GM19240 (cell line): ENCODE measurements around the gene COL19A1.
"Not testable (repeated sequence)": the region's sequence is repeated elsewhere in the genome, so short reads cannot be mapped to it uniquely, and the experiment has no call there.

ENCODE experiments used
- DNase-seq: peaks from one replicate; pipeline ENCODE4 v3.0.0; 2011; ENCODE audit warnings: low spot score; ENCODE audit not compliant: insufficient read length

The COL19A1 gene

DNA sequence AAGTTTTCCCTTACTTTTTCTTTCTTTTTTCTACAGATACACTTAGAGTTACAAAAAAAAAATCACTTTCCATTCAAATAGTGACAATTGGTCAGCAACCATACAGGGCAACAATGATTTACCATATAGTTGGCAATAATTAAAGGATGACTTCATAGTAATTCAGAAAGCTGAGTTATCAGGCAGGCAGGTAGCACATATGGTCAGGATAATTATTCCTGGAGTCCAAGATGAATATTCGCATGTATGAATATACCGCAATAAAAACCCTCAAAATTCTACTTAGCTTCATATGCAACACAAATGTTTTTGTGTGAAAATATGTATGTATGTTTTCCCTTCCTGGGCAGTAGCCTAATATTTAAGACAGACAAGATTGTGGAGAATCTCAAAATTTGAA is 34.5 kb downstream of the COL19A1 start:
- DNase-seq, result no peak

DNA sequence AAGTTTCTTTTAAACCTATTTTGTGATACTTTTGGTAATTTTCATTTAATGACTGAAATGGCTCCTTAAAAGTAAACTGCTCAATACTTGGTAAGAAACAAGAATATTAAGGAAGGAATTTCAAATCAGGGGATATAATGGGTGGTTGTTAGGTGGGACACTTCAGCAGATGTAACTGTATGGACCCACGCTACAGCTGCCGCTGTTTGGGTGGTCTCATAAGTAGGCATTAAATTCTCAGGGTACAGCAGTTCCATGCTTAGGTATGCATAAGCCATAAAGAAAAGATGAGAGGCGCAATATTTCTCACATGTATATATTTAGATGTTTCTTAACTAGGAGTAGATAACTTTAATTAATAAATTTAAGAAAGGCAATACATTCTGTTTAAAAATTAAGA is 35.0 kb downstream of the COL19A1 start:
- no peak for DNase-seq

DNA sequence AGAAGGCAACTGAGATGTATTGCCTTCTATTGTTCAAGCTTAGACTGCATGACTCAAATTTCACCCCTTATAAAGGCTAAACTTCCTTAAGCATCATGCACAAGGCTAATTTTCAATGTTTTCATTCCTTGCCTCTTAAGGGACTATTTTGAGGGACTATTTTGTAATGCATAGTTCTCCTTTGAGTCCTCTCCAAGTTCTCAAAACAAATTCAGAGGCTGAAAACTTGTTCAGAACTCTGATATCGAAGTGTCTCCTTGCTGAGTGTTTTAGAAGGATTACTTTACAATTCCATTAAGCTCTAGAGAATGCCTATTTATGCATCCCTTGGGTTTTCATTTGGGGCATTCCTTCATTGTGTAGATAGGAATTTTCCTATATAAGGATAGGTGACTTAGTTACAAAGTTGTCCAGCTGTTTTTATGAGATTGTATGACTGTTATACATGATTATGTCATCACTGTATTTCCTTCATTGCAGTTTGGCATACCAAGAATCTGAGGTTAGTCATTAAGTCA is 41.7 kb downstream of the COL19A1 start:
- DNase-seq, result no peak

DNA sequence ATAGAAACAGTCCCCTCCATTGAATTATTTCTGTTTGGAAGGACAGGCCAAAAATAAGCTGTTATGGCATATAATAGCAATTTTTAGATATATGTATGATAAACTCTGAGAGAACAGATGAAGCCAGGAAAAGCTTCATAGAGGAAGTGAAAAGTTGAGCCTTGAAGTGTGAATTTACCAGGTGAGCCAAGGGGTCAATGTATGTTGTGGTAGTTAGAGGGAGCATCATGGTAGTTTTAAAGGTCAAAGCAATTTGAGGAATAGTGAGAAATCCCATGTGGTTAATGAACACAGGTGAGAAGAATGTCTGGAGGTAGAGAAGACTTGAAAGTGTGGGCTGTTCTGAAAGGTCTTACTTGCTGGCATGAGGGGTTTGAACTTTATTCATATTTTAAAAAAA is 47.0 kb downstream of the COL19A1 start:
- no peak for DNase-seq

DNA sequence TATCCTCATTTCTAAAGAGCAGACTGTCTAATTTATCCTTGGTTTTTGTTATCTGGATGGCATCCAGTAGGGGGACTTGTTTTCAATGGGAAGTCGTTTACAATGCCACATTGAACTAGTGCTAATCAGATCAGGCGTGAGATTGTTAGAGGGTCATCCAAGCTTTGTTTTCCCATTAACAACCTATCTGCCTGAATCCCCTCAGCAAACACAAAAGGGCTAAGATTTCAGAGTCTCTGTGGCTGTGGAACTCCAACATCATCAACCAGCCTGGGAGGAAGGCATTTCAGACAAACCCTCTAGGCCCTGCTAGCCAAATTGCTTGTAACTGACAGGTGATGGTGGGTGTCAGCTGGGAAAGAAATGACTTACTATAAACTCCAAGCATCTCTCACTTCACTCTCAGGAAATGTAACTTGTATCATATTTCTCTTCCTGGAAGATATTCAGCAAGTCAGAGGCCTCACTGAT is 47.7 kb downstream of the COL19A1 start:
- no peak for DNase-seq

DNA sequence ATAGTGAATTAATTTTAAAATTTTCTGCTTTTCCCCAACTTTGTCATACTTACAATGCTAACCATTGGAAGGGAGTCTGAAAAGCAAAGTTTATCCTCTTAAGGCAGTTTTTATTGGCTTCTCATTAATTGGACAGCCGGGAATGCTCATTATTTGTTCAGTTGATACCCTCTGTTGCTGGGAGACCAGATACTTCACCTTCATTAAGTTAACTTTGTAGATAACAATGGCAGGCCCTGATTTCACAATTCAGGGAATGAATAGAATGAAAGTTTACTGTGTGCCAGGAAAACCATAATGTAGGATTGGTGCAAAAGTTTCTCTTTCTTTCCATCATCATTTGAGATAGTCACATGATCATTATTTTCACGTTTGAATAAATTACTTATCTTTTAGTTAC is 49.0 kb downstream of the COL19A1 start:
- no peak for DNase-seq

DNA sequence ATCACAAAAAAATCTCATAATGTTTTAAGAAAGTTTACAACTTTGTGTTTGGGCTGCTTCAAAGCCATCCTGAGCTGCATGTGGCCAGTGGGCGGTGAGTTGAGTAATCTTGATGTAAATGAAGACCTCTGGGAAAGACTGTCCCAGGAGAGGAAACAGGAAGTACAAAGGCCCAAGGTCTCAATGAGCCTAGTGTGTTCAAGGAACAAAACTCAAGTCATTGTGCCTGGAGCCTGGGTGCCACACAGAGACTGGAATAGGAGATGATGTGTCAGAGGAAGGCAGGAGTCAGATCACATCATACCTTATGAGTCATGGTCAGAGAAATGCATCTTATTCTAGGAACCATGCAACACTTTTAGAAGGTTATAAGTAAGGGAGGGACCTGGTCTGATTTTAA is 51.5 kb downstream of the COL19A1 start:
- no peak for DNase-seq

DNA sequence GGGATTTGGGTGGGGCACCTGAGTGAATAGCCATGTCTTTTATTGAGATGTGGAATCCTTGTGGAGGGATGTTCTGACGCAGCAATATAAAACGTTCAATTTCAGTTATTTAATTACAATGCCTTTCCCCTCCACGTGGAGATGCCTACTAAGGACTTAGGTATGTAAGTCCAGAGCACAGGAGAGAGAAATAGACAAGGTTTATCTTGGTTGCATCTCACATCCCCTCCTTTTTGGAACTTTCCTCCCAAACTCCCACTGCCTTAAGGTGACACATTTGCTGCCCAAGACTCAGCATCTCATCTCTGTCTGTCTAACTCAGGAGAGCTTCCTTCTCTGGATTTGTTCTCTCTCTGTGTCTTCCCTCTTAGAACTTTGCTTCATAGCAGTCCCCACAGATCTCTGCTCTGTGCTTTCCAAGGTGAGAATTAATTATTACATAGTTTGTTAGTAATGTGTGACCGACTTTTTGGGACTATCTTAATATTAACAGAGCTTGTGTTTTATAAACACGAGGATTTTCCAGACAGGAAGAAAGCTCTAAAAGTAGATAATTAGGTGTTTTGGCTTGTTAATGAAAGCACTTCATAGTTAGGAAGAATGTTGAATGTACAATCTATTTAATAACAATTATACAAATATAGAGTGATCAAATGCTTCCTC is 52.6 kb downstream of the COL19A1 start:
- DNase-seq, result no peak

DNA sequence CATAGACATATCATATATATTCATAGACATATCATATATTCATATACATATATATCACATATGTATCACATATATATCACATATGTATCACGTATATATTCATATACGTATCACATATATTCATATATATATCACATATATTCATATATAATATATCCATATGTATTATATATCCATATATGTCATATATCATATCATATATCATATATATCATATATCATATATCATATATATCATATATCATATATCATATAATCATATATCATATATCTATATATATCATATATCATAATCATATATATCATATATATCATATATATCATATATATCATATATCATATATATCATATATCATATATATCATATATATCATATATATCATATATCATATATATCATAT is 54.7 kb downstream of the COL19A1 start:
- DNase-seq, result not testable (repeated sequence)

DNA sequence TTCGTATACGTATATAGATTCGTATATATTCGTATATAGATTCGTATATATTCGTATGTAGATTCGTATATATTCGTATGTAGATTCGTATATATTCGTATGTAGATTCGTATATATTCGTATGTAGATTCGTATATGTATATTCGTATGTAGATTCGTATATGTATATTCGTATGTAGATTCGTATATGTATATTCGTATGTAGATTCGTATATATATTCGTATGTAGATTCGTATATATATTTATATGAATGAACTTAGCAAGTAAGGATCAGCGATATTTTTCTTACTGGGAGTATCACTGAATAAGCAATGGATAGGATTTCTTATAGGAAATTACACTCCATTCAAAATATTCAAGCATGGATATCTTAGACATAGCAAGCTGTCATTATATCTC is 55.3 kb downstream of the COL19A1 start:
- DNase-seq, result not testable (repeated sequence)

DNA sequence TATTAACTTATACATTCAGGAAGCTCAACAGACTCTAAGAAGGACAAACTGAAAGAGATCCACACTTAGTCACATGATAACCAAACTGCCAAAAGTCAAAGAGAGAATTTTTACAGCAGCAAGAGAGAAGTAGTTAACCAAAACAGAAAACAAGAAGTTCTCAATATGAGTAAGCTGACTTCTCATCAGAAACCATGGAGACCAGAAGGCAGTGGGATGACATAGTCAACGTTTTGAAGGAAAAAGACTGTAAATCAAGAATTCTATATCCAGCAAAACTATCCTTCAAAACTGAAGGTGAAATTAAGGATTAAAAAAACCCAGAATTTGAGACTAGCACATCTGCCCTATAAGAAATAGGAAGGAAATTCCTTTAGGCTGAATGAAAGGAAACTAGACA is 60.4 kb downstream of the COL19A1 start:
- DNase-seq, result no peak

DNA sequence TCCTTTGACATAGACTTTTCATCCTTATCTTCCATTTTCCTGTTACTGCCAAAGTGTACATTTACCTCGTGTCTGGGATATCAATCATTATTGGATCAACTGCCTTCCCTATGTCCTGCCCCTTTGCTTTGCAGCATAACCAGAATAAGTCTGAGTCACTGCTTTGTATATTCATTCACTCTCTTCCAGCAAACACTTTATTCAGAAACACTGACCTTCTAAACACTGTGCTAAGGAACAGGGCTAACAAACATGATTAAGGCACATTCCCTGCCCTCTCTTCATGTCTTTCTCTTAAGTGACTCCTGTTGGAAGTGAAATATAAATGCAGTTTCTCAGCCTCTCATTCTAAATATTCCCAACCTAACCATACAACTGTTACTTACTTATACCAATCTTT is 66.9 kb downstream of the COL19A1 start:
- DNase-seq, result no peak

DNA sequence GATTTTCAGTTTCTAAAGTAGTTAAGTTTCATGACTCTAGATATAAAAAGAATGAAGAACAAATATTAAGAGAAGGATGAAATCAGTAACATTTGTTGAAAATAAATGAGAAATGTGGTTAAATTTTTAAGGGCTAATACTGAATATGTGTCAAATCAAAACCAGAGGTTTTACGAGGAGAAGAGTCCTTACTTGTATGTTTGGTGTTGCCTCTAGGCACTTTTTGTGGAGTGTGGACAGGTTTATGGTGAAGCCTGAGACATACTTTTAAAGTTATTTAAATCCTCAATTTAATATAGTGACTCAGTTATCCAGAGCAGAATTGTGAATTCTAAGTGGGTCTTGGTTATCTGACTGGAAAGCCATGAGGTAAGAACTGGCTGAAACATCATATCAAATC is 68.7 kb downstream of the COL19A1 start:
- no peak for DNase-seq

DNA sequence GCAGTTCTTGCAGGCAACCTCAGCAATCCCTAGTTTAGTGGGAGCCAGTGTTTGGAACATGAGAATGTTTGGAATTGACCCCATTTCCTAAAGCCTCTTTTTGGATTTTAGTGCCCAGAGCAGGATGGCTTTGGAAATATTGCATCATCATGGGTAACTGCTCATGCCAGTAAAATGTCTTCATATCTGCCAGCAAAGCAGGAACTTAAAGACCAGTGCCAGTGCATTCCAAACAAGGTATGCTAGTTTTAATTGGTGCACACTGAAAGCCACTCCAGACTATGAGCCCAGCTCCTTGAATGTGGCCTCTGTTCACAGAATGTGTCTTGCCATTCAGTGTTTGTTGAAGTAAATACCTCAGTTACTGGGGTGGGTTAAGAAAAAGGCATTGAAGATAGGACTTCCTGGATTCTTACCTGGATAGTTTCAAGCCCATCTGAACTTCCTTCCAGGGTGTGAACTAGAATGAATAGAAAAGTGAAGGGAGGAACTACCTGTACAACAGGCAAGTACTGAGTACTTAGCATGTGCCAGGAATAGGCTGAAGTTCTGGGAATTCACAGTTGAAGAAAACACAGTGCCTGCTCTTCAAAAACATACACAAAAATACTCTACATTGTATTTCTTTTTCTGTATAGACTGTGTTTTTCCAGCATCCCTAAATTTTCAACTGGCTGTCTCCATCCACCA is 70.5 kb downstream of the COL19A1 start:
- no peak for DNase-seq

DNA sequence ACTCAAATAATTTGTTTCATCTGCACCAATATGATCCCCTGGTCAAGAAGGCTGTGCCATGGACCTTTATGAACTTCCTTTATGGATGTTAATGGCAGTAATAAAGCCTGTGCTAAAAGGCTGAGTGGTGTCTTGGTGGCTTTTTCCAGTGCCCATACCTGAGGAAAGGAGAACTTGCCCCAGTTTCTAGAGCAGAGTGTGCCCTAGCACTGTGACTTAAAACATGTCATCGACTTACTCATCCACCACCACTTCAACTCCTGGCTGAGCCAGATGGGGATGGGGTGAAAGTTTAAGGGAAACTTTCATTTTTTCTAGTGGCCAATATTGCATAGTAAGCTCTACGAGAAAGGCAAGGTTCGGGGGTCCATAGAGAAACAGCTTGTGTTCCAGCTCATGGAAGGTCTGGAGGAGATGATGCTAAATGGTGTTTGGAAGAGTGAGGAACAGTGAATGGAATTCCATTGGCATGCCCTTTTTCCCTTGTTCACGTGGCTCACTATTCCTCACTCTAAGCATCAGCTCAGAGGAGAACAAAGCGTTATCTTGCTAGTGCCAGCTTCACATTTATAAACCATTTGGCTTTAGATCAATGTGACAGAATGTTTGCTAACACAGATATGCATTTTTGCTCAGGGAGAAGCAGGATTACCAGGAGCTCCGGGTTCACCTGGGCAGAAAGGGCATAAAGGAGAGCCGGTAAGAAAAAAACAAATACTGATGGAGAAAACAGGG is 71.2 kb downstream of the COL19A1 start:
- no peak for DNase-seq

DNA sequence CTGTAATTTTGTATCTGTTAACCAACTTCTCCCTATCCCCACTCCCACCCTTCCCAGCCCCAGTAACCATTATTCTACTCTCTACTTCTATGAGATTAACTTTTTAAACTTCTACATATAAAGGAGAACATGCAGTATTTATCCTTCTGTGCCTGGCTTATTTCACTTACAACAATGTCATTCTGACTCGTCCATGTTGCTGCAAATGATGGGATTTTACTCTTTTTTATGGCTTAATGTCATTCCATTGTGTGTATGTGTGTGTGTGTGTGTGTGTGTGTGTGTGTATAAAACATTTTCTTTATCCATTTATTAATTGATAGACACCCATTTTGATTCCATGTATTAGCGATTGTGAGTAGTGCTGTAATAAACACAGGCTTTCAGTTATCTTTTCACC is 76.1 kb downstream of the COL19A1 start:
- no peak for DNase-seq

DNA sequence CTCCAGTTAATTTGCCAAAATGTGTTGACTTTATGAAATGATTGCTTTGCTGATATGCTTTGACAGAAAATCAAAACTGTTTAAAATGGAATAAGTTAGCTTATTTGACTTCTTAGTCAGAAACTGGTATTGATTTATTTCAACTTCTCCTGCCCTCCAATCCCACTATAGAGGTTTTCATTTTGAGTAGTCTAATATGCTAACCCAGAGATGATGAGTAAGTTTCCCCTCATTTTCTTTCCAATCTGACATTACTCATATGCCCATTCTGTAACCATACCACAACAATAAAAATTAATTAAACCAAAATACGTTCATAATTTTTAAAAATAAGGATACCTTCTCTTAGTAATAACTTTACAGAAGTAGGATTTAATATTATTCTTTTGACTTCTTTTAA is 78.8 kb downstream of the COL19A1 start:
- no peak for DNase-seq

DNA sequence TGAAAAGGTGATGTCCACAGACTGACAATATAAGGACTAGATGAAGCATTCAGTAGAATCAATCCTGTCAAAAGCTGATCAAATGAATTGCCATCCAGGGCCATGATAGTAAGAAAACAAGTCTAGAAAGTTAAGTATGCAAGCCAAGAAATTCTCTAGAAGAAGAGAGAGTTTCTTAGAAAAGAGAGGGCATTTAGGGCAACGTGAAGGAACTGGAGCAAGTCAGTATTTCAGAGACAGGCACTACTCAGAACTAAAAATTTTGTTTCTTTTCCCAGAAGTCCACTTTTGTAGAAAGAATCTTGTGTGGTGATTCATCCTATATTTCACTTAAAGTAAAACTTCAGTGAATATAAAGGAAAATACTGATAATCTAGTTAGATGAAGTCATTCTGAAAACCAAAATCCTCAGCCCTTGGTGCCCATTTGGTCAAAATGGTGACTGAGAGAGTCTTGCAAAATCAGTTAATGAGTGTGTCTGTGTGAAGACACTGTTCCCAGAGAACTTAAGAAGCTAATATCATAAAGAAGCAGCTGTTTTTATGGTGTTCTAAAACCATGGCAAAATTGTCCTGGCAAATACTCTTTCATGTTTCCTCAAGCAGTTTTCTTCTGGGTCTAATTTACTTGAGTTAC is 82.2 kb downstream of the COL19A1 start:
- no peak for DNase-seq

DNA sequence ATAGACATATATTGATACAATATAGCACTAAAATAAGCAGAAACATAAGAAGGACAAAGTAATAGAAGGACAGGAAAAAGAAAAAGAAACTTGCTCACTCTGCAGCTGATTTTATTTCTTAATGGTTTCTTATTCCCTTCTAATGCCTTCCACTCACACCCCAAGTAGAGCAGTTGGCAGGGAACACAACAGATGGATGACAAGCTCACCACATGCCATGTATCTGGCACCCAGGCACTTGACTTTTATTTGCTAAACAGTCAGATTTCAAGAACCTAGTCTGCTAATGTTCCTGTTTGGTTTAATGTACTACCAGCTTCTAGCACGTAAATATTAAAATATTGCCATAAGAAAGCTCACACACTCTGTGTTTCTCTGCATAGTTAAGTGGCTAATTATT is 87.1 kb downstream of the COL19A1 start:
- no peak for DNase-seq

DNA sequence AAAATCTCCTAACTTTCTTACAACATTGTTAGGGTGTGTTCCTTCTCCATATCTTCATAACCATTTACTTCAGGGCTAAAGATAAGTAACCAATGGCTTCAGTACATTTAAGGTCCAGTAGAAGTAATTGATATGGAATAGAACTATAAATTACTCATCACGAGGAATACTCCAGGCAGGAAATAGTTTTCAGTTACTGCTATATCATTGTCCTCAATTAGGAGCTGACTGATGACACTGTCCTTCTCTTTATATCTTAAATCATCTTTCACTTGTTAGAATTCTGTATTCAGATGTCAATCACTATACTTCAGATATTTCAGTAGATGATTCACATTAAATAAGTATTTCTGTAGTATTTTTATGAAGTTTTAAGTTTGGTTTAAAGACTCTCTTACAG is 88.4 kb downstream of the COL19A1 start:
- DNase-seq, result no peak

DNA sequence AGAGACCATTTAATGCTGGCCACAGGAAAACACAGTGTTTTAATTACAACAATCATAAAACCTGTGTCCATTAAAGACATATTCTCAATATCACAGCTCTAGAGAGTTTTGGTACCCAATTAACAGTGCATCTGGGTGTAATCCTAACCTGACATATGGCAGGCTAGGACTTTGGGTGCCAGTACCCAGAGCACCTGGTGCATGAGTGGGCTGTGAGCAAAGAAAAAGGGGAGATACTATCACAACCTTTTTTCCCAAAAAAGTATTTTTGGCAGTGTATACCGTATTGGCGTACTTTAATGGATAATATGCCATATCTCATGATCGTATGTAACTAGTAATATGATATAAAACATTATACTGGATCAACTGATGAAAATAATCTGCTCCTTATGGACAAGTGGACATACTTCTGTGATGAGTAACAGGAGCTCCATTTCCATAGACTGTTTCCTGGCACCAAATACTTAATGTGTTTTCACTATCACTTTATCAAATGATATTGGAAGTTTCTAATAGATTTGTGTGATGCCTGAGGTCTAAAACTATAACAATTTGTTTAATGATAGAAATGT is 91.7 kb downstream of the COL19A1 start:
- DNase-seq, result no peak

DNA sequence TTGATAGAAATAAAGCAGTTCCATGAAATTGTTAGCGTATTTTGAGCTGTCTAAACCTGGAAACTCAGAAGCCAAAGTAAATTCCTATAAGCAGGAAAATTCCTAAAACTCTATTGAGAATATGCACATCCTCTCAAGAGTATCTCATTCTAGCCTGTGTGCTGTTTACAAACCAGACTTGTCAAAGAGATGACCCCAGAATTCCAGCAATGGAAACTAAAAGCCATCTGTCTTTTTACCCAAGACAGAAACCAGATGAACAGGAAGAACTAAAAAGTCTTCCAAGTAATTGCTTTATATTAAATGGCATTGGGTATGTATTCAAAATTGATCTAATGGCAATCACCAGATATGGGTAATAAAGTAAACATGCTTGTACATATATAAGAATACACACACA is 92.6 kb downstream of the COL19A1 start:
- no peak for DNase-seq
